Activated effector memory CD4-positive, alpha-beta T cell treated with anti-CD3 and anti-CD28 coated beads, Interleukin-2, amount 50 U/mL, for 16 hours (primary cell): Measurements from ENCODE around the gene RNF2.

Experiments used
- DNase-seq: peaks from one replicate; pipeline ENCODE4 v3.0.0-alpha.2; 2020

RNF2 gene

GRCh38 chr1:185105121-185105520 is 59.8 kb downstream of the RNF2 start:
- no peak for DNase-seq

GRCh38 chr1:185108321-185108720 is 63.0 kb downstream of the RNF2 start:
- no peak for DNase-seq

GRCh38 chr1:185110145-185110544 is 64.8 kb downstream of the RNF2 start:
- DNase-seq = no peak

- DNase-seq = no peak
Measured at GRCh38 chr1:185111873-185112272, 66.5 kb downstream of the RNF2 start.

- no peak for DNase-seq
Measured at GRCh38 chr1:185112356-185112755, 67.0 kb downstream of the RNF2 start.

GRCh38 chr1:185129708-185130107 is 84.3 kb downstream of the RNF2 start:
- no peak for DNase-seq

GRCh38 chr1:185132534-185132933 is 87.2 kb downstream of the RNF2 start:
- no peak for DNase-seq

GRCh38 chr1:185137896-185138545 is 92.7 kb downstream of the RNF2 start:
- no peak for DNase-seq

GRCh38 chr1:185139246-185139645 is 93.9 kb downstream of the RNF2 start:
- no peak for DNase-seq

- DNase-seq = no peak
Measured at GRCh38 chr1:185144233-185144632, 98.9 kb downstream of the RNF2 start.

GRCh38 chr1:185151215-185151614 is 105.9 kb downstream of the RNF2 start:
- no peak for DNase-seq
